NCI-H1694 (cell line): ENCODE data around the gene TSKU.

Experiments
- DNase-seq: peaks from one replicate; lab custom pipeline; 2025; lab: John Stamatoyannopoulos, UW

The TSKU gene, protein sequence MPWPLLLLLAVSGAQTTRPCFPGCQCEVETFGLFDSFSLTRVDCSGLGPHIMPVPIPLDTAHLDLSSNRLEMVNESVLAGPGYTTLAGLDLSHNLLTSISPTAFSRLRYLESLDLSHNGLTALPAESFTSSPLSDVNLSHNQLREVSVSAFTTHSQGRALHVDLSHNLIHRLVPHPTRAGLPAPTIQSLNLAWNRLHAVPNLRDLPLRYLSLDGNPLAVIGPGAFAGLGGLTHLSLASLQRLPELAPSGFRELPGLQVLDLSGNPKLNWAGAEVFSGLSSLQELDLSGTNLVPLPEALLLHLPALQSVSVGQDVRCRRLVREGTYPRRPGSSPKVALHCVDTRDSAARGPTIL

DNA sequence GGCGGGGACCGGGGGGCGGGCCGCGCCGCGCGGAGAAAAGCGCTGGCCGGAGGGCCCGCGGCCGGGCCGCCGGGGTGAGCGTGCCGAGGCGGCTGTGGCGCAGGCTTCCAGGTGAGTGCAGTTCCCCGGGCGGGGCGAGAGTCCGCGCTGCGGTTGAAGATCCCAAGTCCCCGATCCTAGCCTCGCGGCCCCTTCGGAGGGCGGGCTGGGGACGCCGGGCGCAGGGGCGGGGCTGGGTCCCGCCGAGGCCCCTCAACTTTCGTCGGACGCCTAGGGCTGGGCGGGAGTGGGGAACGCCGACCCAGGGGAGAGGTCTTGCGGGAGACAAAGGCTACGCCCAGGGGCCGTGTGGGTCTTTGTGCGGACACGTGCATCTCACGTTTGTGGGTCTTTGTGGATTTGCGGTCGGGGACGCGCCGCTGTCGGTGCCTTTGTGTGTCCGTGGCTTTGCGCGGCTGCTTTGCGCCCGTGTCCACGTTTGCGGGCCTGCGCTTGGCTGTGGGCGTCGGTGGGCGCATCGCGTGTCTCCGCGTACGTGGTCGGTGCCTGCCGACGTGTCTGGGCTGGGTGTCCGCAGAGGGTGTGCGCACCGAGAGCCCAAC lies at the start of gene TSKU:
TSKU (plus strand) TSS at position 63 of the 602 bp plus-strand sequence. CDS start 12,261 bp downstream, outside the sequence.
- no peak for DNase-seq

DNA sequence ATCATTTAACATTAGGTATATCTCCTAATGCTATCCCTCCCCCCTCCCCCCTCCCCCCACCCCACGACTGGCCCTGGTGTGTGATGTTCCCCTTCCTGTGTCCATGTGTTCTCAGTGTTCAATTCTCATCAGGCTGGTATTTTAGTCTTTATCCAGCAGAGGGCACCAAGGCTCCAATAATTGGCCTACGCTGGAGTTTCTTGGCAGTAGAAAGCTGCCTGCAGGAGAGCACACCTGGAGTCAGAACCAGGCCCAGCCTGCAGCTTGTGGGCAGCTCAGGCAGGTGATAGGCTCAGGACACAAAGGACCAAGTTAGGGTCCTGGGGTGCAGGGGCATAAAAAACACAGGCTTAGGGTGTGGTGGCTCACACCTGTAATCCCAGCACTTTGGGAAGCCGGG lies 49.2 kb upstream of the TSKU start:
- peak; percentile 44 for DNase-seq

DNA sequence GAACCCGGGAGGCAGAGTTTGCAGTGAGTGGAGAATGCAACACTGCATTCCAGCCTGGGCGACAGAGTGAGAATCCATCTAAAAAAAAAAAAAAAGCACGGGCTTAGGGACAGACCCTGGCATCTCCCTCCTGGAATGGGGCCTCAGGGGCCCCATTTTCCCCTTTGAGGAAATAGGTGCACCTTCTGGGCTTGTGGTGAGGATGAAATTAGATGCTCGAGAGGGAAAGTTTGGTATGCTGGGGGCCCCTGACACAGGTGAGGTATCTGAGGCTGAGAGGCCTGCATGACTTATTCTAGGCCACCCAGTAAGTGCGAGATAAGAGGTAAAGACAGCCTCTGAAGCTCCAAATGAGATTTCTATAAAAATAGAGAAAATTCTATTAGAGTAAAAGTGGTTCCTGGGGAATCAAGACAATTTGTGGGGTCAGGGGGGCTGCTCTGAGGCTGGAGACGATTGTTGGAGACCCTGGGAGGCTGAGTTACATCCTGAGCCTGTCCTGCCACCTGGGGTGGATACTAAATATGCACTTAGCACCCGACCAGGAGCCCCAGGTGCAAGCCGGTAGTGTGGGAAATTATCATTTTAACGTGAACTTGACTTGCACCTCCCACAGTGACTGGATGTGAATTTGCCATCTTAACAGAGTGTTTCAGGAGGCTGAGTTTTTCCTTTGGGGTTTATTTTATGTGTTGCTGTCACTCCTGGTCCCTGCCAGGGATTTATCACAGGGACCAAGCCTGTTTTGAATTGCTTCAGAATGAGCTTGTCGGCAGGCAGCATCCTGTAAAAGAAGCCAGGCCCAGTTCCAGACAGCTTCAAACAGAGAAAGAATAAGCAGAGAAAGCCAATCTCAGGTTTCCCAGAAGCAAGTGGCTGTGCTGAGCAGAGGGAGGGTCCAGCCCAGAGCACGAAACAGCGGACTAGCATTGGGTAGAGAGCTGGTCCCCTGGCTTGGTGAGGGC lies 48.4 kb upstream of the TSKU start:
- no peak for DNase-seq

DNA sequence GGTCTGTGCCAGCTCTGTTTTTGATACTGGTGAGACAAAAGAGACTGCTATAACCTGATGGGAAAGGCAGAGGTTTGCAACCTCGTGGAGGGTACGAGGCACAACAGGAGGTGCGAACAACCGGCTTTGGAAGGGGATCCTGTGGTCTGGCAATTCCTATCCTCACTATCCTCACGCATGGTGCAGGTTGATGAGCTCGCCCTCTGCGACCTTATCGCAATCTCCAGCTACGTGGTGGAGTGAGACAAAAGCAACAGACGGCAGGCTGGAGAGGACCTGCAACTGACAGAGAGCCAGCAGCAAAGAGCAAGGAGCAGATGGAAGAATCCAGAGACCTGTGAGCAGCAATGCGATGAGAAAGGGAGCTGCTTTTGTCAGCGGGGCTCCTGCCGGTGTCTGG lies 47.3 kb upstream of the TSKU start:
- peak; percentile 41 for DNase-seq

DNA sequence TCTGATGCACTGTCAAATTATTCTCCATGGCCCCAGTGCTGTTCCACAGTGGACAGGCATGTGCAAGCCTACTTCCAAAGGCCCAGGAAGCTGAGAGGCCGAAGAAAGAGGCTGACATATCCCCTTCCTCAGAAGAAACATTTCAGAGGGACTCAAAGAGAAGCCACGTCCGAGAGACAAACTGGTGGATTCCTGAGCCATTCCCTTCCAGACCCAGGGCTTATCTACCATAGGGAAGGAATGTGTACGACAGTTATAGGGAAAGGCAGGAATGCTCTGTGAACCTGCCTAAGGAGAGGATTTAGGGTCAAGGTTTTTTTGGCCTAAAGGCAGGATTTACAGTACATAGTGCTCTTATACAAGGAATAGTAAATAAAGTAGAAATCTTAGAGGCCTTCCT lies 46.9 kb upstream of the TSKU start:
- DNase-seq = no peak

DNA sequence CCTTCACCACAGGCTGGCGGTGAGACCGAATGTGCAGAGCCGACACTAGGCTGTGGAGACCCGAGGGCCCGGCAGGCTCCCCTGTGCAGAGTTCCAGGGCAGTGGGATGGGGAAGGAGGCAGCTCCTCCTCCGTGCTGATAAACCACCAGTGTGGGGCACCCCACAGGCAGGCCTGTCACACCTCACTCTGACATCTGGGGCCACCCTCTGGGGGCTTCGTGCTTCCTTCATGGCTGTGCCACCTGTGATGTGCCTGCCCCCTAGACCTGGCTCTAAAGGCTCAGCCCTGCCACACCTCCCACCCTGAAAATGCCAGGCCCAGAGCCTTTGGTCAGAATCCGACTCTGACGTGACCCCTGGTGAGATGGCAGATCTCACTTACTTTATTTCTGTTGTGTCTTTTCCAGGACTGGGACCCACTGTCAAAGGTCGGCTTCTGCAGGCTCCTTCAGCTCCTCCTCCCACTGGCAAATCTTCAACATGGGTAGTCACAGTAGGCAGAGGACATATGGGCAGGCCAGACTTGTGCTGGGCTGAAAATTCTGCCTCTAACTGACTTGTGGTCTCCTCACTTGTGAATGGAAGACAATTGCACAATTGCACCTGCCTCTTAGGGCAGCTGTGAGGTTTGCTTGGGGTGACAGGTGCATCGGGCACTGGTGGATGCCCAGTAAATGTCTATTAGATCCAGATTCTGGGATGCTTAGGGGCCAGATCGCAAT lies 46.2 kb upstream of the TSKU start:
- no peak for DNase-seq

DNA sequence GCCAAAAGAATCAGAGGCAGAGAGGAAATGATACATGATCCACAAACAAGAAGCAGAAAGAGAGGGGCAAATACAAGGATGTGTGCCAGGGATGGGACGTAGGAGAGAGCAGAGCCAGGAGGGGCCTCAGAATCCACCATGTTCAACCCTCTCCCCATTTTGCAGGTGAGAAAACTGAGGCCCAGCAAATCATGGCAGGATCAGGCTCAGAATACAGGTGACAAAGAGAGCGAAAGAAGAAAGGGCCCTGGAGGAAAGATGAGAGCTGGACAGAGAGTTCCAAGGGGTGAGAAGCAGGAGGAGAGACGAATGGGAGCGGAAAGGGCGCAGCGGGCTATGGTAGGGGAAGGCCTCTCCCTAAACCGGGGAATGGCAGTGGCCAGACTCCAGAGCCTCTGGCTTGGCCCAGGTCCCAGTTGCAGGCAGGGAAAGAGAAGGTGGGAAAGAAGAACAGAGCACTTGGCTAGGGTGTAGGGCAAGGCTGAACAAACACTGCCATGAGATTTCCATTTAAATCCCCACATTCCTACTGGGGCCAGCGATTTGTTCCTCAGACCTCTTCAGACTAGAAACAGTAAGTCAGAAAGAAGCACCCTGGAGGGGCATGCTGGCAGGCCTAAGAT lies 44.4 kb upstream of the TSKU start:
- no peak for DNase-seq

DNA sequence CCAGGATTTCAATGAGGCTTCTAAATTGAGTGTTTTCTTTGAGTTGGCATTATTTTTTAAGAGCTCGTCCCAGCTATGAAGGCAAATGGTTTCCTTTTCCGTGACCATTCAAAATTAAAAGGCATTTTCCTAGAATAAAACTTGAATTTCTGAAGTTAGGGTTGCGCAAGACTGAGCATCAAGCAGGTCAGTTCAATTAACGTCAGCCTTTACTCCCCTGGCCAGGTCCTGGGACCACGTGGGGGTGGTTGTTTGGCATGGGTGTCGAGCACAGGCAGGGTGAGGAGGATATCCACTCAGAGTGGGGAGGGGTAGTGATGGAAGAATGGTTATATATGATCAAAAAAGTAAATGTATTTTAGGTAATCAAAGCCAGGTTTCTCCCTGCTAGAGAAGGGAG lies 43.4 kb upstream of the TSKU start:
- DNase-seq = no peak

DNA sequence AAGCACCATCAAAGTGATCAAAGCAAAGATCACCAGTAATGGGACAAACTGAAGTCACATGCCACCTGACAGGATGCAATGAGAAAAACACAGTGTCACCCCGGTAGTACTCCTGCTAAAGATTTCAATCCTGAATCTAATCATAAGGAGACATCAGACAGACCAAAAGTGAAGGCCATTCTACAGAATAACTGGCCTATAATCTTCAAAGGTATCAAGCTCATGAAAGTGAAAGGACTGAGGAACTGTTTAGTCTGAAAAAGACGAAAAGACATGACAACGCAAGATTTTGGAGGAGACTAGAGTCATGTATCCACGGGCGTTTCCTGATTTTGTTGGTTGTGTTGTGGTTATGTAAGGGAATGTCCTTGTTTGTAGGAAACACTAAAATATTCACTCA lies 42.4 kb upstream of the TSKU start:
- no peak for DNase-seq

DNA sequence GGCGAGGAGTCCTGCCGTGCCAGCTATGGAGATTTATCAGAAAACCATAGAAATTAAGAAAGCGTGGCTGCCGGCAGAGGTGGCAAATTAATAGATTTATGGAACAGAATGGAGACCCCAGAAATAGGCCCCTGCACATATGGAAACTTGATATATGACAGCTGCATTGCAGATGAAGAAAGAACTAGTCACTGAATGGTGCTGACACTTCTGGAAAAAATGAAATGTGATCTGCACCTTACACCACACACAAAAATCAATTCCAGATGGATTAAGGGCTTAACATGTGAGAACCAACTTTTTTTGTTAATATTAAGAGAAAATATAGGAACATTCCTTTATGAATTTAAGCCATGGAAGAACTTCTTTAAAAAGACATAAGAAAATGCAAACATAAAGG lies 40.3 kb upstream of the TSKU start:
- DNase-seq = no peak

DNA sequence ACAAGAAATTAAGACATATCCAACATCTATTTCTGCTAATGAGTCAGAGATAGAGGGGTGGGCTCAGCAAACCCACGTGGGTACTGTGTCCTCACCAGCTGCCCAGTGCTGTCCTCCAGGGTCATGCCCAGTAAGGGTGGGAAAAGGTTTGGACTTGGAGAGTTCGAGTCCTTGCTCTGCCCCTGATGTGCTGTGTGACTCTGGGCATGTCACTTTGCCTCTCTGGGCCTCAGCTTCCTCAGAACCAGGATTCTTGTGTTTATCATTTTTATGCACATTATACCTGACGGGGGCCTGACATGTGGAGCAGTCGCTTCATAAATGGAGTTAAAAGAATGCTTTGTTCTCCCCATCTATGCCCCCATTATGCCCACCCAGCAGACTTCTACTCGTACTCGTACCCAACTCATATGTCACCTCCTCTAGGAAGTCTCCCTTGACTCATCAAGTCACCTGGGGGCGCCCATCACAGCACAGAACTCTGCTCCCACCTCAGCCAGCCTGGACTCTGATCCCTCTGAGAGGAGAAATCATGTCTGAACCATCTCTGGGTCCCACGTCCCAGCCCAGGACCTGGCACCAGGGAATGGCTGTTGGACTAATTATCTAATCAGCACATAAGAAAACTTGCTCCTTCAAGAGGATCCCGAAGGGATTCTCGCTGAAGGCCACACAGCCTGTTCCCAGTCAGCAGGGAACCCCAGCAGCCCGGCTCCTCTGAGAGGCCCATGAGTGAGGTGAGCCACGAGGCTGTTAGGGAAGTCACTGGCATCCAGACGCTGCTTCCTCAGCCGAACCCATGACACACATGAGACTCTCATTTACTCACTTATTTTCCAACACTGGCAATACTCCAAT lies 38.7 kb upstream of the TSKU start:
- no peak for DNase-seq

DNA sequence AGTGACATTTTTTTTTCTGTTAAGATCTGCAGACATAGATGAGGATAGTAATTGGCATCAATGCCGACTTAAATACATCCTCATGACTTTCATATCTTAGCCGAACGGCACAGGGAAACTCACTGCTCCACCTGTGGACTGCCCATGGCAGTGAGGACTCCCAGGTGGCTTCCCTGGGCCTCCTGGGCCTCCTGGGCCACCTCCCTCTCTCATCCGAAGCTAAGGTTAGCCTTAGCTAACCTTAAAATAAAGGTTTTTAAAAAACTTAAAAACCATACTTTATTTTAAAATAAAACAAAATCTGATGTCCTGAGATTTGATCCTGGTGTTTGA lies 38.1 kb upstream of the TSKU start:
- DNase-seq = no peak

DNA sequence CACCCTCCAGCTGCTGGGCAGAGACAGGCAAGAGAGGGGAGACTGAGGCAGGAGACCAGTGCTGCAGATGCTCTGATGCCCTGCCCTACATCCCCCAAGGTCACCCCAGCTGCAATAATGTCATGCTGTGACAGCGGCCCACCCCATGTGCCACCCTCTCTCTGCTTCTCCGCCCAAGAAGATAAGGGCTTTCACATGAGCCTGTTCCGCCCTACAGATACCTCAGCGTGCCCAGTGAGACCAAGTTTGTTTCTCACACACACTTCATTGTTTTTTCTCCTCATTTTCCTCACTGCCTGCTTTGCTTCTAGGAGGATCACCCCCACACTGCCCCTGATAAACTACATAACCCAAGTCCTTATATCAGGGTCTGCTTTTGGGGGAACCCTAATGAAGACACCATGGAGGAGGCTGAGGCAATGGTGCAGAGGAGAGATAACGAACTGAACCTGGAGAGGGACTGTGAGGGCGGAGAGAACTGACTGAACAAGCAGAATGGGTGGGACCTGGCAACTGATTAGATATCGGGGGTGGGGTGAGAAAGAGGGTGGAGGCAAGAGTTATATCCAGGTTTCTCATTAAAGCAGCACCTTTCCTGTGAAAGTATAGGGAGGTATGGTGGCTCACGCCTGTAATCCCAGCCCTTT lies 37.5 kb upstream of the TSKU start:
- no peak for DNase-seq

DNA sequence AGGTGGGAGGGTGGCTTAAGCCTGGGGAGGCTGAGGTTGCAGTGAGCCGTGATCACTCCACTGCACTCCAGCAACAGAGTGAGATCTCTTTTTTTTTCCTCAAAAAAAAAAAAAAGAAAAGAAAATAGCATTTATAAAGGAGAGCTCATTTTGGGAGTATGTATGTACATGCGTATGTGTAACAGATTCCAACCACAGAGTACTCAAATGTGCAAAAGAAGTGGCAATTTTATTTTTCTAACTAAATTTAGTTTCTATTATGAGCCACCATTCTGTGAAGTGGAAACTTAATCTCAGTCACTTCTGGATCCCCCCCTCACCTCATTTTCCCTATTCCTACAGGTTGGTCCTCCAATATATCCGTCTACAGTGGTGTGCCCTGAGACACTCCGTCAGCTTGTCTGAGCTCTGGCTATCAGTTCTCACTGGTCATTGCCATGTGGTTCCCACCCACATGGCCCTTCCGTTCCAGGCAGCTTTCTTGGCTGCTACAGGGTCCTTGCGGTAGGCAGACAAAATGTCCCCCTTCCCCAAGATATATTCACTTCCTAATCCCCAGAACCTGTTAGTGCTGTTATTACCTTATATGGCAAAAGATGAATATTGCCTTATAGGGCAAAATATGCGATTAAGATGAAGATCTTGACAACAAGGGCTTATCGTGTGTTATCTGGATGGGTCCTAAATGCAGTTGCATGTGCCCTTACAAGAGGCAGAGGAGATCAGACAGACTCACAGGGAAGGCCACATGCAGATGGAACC lies 35.8 kb upstream of the TSKU start:
- DNase-seq = no peak

DNA sequence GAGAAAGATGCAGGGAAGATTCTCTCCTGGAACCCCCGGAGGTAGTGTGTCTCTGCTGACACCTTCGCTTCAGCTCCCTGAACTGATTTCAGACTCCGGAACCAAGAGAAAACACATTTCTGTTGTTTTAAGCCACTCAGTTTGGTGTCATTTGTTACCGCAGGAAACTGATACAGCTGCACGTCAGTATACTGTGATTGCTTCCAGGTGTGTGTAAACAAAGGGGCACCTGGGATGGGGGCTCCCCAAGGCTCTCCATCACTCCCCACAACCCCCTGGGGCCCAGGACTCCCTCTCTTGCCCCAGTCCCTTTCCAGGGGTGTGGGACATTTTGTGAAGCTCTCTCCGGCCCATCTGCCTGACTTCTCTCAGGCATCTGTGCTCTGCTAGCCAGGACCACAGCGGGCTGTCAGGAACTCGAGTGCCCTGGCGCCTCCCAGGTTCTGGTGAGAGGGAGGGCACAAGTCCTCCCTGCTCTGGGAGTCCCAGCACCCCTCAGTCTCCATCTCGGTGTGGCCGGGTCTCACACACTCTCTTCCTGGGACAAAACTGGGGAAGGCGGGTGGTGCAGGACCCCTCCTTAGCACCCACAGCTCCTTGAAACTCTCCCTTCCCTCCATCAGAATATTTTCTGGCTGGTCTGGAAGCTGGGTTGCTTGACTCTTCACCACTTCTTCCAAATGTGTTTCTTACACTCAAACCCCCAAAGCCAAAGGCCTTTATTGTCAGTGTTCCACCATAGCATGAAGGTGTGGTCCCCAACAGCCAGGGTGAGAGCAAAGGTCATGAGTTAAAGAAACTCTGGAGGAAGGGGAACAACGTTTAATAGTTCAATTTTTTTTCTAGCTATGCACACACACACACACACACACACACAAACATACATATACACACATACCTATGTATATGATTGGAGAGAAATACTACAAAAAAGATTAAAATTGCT lies 35.0 kb upstream of the TSKU start:
- no peak for DNase-seq

DNA sequence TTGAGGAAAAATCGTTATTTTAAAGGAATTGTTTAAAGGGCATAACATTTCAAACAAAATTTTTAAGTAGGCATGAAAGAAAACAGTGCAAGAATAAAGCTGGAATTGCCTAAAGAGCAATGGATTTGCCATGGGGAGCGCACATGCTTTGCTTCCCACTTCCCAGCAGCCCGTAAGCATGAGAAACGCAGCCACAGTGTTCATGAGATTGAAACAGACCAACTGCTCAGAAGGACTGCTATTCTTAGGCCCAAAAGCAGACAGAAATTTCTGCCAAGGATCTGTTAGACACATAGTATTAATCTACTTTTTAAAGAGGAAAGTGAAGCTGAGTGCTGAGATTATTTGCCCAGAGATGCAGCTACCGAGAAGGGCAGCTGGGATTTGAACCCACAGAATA lies 34.2 kb upstream of the TSKU start:
- no peak for DNase-seq

DNA sequence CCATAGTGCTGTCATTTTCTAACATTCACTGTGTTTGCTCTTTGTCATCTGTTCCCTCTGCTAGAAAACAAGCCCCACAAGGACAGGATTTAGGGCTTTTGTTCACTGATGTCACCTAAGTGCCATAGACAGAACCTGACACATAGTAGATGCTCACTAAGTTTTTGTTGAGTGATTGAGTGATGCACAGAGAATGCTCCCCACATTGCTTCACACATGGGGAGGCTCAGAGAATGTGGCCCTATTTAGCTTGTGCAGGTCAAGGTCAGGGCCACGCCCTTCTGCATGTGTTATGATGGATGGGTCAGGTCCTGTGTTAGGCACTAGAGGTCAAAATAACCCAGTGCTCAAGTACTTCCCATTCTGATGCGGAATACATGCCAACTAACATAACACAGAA lies 33.1 kb upstream of the TSKU start:
- no peak for DNase-seq

DNA sequence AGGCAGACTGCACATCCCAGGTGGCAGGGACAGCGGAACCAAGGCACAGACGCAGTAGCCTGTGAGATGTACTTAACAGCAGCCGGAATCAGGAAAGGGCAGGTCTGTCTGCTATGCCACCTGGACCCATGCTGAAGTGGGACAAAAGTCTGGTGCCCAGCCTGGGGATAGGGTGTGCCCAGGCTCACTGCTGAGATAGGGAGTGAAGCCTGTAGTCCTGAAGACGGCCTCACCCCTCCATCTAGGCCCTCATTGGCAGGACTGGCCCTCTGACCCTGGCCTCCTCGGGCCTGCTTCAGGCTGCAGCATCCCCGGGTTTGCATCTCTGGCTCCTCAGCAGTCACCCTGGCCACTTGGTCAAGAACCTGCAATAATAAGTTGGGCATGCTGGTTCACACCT lies 32.4 kb upstream of the TSKU start:
- no peak for DNase-seq
